ENCODE results near the gene ADK. TPM values are rescaled to one million over a fixed set of nuclear protein-coding genes. Genes with fewer than 3 reads are reported as not detected.

Gene ADK
- total RNA-seq, 1 experiment from 2014 or later = 26.8 TPM

DNA sequence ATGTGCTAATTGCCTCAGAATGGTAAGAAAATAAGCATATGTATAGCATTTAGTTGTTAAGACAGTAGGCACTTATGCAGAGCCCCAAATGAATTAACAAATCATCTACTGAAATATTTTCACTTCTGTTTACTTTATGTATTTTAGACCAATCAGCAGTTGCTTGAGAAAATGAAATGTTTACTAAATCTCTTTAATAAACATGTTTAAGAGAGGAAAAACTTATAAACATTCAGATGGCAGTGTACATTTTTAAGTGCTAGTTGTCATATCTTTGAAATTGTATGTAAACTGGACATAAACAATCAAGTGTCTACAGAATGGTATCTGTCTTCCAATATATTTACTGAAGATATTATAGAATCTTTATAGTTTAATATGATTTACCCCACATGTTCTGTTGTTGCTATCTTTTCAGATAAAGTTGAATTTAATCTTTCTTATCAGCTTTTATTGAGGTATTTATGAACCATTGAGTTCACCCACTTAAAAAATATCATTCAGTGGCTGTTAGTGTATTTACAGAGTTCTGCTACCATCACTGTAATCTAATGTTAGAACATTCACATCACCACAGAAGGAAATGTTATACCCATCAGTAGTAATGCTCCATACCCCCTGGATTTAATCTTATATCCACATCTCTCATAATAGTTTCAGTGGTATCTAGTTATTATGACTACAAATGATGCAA lies 264.3 kb downstream of the ADK start:
- Histone ChIP-seq H3K18ac (ENCODE audit: insufficient read length, low read depth, low read length) (no peak overlapping the region), H2BK5ac (ENCODE audit: insufficient read length, low read length) (no peak overlapping the region), H3K79me2 (ENCODE audit: insufficient read depth, low read length) (no peaks in the 10 kb centered on the region), H3K4me2 (ENCODE audit: insufficient read depth, insufficient read length, low read length) (no peak overlapping the region), H2BK15ac (ENCODE audit: low read depth, low read length) (no peak overlapping the region), H2BK120ac (ENCODE audit: low read depth, low read length, poor library complexity, severe bottlenecking) (no peak overlapping the region), H3K23ac (ENCODE audit: insufficient read length, low read depth, low read length) (no peak overlapping the region), H3K27me3 (ENCODE audit: insufficient read depth, low read length) (no peaks in the 10 kb centered on the region), H4K91ac (ENCODE audit: insufficient read length, low read depth, low read length) (no peak overlapping the region), H3K56ac (ENCODE audit: insufficient read length, low read depth, low read length) (no peak overlapping the region), H2AFZ (ENCODE audit: low read length) (no peak overlapping the region), H2BK12ac (ENCODE audit: insufficient read length, low read depth, low read length) (no peak overlapping the region), H2AK5ac (ENCODE audit: insufficient read length, low read length) (no peak overlapping the region), H3K79me1 (ENCODE audit: insufficient read depth, low read depth, low read length, poor library complexity, severe bottlenecking) (no peaks in the 10 kb centered on the region), H3K4ac (ENCODE audit: low read depth, low read length) (no peak overlapping the region), H3K23me2 (ENCODE audit: insufficient read length, low read depth, low read length, poor library complexity, severe bottlenecking) (no peaks in the 10 kb centered on the region), H2BK20ac (ENCODE audit: low read depth, low read length, poor library complexity, severe bottlenecking) (no peak overlapping the region), H3K4me1 (ENCODE audit: insufficient read depth, low read length) (no peaks in the 10 kb centered on the region; the same call in 1 of the 2 replicates), H3T11ph (ENCODE audit: low read length) (no peak overlapping the region), H4K8ac (replicated peaks; ENCODE audit: insufficient read length, low read depth, low read length) (no peak overlapping the region), H4K20me1 (ENCODE audit: control insufficient read depth, insufficient read depth, insufficient read length) (no peaks in the 10 kb centered on the region), H3K14ac (ENCODE audit: insufficient read depth, low read length) (no peak overlapping the region), H3K9ac (ENCODE audit: extremely low read depth, insufficient read length, low read length) (no peak overlapping the region), H3K9me3 (ENCODE audit: control insufficient read depth, low read depth, low read length) (no peaks in the 10 kb centered on the region), H4K5ac (ENCODE audit: insufficient read length, low read depth, low read length) (no peak overlapping the region), H3K27ac (ENCODE audit: insufficient read length, low read depth, low read length) (no peak overlapping the region)
- Mint-ChIP-seq H3K27me3 (ENCODE audit: low read depth) (no peaks in the 10 kb centered on the region), H3K4me1 (peaks cover 29 to 33% of the 10 kb centered on the region in 2 experiments), H3K9me3 (peaks cover 12 to 13% of the 10 kb centered on the region in 2 experiments), H3K4me3 (no peak overlapping the region), H3K36me3 (ENCODE audit: insufficient read depth in 1 of 3, low read depth in 3 of 3) (peaks cover 13 to 17% (median 14%) of the 10 kb centered on the region in 3 experiments), H3K27ac (peak overlapping the region in 1 of 3 experiments; percentile 69; a peak in 2 of 7 replicates)
- TF ChIP-seq, protein P1, sequence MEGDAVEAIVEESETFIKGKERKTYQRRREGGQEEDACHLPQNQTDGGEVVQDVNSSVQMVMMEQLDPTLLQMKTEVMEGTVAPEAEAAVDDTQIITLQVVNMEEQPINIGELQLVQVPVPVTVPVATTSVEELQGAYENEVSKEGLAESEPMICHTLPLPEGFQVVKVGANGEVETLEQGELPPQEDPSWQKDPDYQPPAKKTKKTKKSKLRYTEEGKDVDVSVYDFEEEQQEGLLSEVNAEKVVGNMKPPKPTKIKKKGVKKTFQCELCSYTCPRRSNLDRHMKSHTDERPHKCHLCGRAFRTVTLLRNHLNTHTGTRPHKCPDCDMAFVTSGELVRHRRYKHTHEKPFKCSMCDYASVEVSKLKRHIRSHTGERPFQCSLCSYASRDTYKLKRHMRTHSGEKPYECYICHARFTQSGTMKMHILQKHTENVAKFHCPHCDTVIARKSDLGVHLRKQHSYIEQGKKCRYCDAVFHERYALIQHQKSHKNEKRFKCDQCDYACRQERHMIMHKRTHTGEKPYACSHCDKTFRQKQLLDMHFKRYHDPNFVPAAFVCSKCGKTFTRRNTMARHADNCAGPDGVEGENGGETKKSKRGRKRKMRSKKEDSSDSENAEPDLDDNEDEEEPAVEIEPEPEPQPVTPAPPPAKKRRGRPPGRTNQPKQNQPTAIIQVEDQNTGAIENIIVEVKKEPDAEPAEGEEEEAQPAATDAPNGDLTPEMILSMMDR (conservative IDR thresholded peaks at IDR 0.05) = no peak
- DNase-seq = no peak
